GM21576 (cell line): ENCODE results near the gene SPNS2.

Experiments
- ATAC-seq: cut with Tn5 transposase; IDR thresholded peaks from one replicate; pipeline ENCODE4 v1.9.1; 2021; ENCODE audit warnings: mild to moderate bottlenecking, moderate library complexity; ENCODE audit not compliant: unreplicated experiment

The SPNS2 gene

GRCh38 chr17:4518901-4519300, 20.2 kb downstream of the SPNS2 start:
- no peak for ATAC-seq

GRCh38 chr17:4519361-4519788, 20.7 kb downstream of the SPNS2 start:
- no peak for ATAC-seq

GRCh38 chr17:4520060-4520893, 21.6 kb downstream of the SPNS2 start:
- ATAC-seq: no peak

- ATAC-seq: no peak
Measured at GRCh38 chr17:4520894-4521600, 22.4 kb downstream of the SPNS2 start.

- no peak for ATAC-seq
Measured at GRCh38 chr17:4522661-4523060, 24.0 kb downstream of the SPNS2 start.

- no peak for ATAC-seq
Measured at GRCh38 chr17:4523946-4524345, 25.3 kb downstream of the SPNS2 start.

- no peak for ATAC-seq
Measured at GRCh38 chr17:4525691-4526397, 27.2 kb downstream of the SPNS2 start.

GRCh38 chr17:4527134-4527533, 28.5 kb downstream of the SPNS2 start:
- ATAC-seq: no peak

GRCh38 chr17:4527566-4528125, 29.0 kb downstream of the SPNS2 start:
- ATAC-seq: no peak

- ATAC-seq: no peak
Measured at GRCh38 chr17:4529533-4530152, 31.0 kb downstream of the SPNS2 start.

GRCh38 chr17:4530799-4531730, 32.4 kb downstream of the SPNS2 start:
- no peak for ATAC-seq

- no peak for ATAC-seq
Measured at GRCh38 chr17:4531988-4532736, 33.5 kb downstream of the SPNS2 start.

- no peak for ATAC-seq
Measured at GRCh38 chr17:4532860-4533522, 34.3 kb downstream of the SPNS2 start.

GRCh38 chr17:4533523-4534504, 35.1 kb downstream of the SPNS2 start:
- no peak for ATAC-seq

- ATAC-seq: no peak
Measured at GRCh38 chr17:4534515-4534914, 35.8 kb downstream of the SPNS2 start.

- ATAC-seq: no peak
Measured at GRCh38 chr17:4534928-4535666, 36.4 kb downstream of the SPNS2 start.
